Fibroblast of peridontal ligament (primary cell): Measurements from ENCODE around the gene UBE3A.
A peak's percentile ranks its signal among the peaks of the same experiment; 100 is the strongest.
"Not testable (repeated sequence)": the region's sequence is repeated elsewhere in the genome, so short reads cannot be mapped to it uniquely, and the experiment has no call there.

Experiments
- DNase-seq: peaks from one replicate; pipeline ENCODE4 v3.0.0-alpha.2; 2010; ENCODE audit errors: extremely low read depth

The UBE3A gene

GRCh38 chr15:25438601-25439368 is at the start of gene UBE3A:
UBE3A (minus strand) TSS chr15:25439024; CDS start chr15:25409107, 29,917 bp downstream.
- DNase-seq: peak; percentile 85

- DNase-seq: no peak
These were observed 48.5 kb upstream of the UBE3A start for GRCh38 chr15:25487226-25487884.

- no peak for DNase-seq
These were observed 47.2 kb upstream of the UBE3A start for GRCh38 chr15:25486051-25486450.

DNA sequence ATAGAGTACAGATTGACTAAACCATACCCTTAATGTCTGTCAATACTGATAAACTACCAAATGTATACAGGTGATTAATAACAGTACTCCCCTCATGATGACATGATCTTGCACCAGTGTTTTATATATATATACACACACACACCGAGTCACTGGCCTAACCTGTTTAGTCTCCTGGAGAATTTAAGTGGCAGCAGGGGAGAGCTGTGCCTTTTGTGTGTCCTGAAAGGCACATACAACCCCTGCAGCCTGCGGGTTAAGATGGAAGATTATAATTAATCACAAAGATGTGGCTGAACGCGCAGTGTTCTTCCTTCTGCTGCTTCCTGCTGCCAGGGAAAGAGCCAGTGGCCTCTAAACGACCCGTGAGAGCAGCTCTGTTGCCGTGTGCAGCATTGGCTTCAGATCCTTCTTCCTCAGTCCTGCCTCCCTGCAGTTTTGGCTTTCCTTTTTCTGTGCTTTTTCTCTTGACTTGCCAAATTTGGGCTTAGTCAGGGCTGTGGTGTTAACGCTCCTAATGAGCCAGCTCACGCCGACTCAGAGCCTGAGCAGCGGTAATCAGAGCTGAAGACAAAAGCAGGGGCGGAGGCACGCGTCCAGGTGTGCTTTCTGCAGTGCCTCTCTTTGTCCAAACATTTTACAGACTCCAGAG is 42.5 kb upstream of the UBE3A start:
- DNase-seq: no peak

DNA sequence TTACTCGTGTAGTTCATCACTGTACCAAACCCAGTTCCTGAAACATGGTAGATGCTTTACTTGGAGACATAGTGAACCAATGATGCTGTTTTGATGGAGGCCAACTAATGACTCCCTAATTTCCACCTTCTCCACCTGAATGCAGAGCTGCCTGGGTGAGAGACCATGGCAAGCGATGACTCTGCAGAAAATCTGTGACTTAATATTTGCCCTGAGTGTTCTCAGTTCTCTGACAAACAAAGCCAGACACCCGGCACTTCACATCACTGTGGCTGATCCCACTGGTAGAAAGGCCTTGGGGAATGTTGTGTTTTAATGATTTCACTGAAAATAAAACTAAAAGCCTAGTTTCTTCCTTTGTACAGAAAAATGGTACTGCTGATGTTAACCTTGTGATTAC is 39.5 kb upstream of the UBE3A start:
- DNase-seq: no peak

DNA sequence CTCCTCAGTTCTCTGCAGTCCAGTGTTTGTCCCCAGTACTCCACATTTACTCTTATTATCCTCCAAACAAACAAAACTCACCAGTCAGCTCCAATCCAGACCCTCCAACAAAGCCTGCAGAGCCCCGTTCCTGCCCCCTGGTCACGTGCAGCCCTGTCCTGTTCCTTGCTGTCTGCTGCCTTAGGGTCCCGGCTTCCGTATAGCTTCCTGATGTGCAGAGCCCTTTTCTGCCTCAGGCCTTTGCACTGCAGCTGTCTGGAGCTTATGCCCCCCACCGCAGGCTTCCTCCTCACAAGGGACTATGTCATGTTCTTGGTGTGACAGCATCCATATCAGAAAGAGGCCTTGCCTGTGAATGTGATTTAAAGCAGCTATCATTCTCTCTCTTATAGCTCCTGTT is 39.0 kb upstream of the UBE3A start:
- no peak for DNase-seq

- no peak for DNase-seq
These were observed 35.4 kb upstream of the UBE3A start for GRCh38 chr15:25474251-25474650.

- DNase-seq: no peak
These were observed 31.4 kb upstream of the UBE3A start for GRCh38 chr15:25470230-25470629.

GRCh38 chr15:25469377-25469776 is 30.6 kb upstream of the UBE3A start:
- no peak for DNase-seq

DNA sequence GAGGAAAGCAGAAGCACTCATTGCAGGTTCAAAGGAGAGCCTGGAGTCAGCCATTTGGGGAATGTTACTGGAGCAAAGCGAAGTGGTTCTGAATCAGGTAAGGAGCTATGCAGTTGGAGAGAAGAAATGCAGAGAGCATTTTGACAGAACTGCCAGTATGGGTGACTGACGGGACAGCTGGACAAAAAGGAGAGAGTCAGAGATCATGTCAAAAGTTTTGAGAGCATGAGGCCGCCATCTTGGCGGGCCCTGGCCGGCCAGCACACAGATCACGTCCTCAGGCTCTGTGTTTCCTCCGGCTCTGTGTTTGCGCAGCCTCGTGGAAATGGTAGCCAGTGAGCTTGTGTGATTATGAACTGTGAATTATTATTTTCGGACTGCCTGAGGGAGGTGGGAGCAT is 29.8 kb upstream of the UBE3A start:
- no peak for DNase-seq

DNA sequence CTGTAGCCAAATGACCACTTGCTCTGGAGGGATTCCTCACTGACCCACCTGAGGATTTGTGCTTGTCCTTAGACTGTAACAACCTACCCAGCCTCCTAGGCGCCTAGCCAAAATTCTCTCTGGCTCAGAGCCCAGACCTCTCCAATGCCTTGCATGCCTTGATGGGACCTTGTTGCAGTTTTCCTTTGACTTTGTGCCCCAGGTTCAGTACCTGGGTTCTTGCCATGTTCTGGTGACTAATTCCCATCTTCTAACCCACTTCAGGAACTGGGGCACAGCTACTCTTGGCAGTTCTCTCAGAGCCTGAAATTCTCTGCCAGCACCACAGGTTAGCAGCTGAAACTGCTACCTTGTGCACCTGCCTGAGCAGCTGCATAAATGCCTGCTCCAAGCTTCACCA is 27.0 kb upstream of the UBE3A start:
- DNase-seq: no peak

GRCh38 chr15:25464784-25465183 is 26.0 kb upstream of the UBE3A start:
- DNase-seq: no peak

GRCh38 chr15:25464383-25464782 is 25.6 kb upstream of the UBE3A start:
- DNase-seq: no peak

- DNase-seq: no peak
These were observed 17.4 kb upstream of the UBE3A start for GRCh38 chr15:25456196-25456595.

- no peak for DNase-seq
These were observed 16.4 kb upstream of the UBE3A start for GRCh38 chr15:25455226-25455625.

- no peak for DNase-seq
These were observed 15.9 kb upstream of the UBE3A start for GRCh38 chr15:25454771-25455170.

GRCh38 chr15:25453246-25453645 is 14.4 kb upstream of the UBE3A start:
- not testable (repeated sequence) for DNase-seq

DNA sequence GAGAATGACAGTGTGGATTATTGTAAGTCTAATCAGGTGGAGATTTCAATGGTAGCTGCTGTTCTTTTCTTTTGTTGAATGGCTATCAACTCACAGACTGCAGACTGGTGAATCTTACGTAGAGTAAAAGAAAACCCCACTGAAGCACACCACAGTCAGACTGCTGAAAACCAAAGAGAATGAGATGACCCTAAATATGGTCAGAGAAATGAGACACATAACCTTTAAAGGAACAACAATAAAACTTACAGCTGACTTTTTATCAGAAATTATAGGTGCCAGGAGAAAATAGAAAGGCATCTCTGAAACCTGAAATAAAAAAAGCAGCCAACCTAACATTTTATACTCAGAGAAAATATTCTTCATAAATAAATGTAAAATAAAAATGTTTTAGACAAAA is 12.7 kb upstream of the UBE3A start:
- no peak for DNase-seq

GRCh38 chr15:25450163-25450562 is 11.3 kb upstream of the UBE3A start:
- DNase-seq: no peak

DNA sequence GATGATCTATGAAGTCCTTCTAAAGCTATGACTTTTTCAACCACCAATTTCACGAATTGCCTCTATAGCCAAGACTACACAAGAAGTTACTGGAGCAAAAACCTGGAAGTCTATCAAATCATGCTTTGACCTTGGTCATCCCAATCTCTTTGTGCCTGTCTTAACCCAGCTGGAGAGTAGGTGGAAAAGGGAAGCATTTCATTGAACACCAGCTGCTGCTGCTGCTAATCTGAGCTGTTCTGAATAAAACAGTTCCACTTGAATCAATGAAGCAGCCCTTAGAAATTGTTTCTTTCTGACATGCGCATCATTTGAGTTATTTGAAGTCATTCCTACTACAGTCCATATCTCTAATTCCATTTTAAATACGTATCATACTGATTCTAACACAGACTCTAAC is 7.3 kb upstream of the UBE3A start:
- DNase-seq: no peak

DNA sequence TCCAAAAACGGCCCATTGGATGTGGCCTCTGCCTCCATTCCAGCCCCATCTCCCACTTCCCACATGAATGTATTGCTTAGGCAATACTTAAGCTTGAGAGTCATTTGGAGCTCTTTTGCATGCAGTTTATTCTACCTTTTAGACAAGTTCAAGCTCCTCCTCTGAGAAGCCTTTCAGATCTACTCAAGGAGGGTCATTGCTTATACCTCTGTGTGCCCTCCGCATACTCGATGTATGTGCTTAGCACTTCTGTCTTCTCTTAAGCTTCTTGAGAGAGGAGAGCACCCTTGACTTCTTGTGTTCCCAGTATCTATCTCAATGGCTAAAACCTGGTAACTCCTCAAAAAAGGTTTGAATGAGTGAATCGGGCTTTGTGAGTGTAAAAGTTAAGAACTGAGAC is 6.6 kb upstream of the UBE3A start:
- no peak for DNase-seq

DNA sequence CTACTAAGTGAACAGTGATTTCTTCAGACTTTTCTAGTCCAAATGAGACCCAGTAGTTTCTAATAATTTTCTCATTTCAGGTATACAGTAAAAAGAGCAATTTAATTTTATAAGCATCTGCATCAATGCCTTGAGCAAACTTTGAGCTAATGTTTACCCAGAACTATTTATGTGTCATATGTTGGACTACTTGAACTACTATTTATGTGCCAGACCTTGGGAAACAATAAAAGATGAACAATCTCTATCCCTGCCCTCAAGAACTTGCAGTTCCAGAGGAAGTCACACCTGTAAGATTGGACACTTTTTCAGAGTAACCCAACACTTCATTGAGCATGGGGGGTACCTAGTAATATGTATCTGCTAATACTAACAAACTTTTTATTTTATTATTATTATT is 2.3 kb upstream of the UBE3A start:
- no peak for DNase-seq

GRCh38 chr15:25439369-25439836 is 579 bp upstream of the UBE3A start:
- DNase-seq: peak; percentile 34
